Stimulated activated CD4-positive, alpha-beta T cell treated with anti-CD3 and anti-CD28 coated beads, Interleukin-2, amount 100 ng/mL, for 48 hours (primary cell): Measurements from ENCODE around the gene SLC4A11.

Source experiments
- DNase-seq, 2 donors: peaks; one replicate each; pipeline ENCODE4 v3.0.0-alpha.2; 2020

Gene SLC4A11

GRCh38 chr20:3245711-3246110 is 6.7 kb upstream of the SLC4A11 start:
- DNase-seq = no peak

GRCh38 chr20:3245156-3245555 is 6.2 kb upstream of the SLC4A11 start:
- no peak for DNase-seq

GRCh38 chr20:3244613-3245012 is 5.6 kb upstream of the SLC4A11 start:
- DNase-seq = no peak

- DNase-seq = no peak
Observed at GRCh38 chr20:3243718-3244358, 4.8 kb upstream of the SLC4A11 start.

GRCh38 chr20:3242172-3242692 is 3.2 kb upstream of the SLC4A11 start:
- DNase-seq = no peak

- DNase-seq = no peak
Observed at GRCh38 chr20:3240776-3241363, 1.9 kb upstream of the SLC4A11 start.

GRCh38 chr20:3239867-3240775 is 1.1 kb upstream of the SLC4A11 start:
- no peak for DNase-seq

GRCh38 chr20:3238616-3239025 is 369 bp downstream of the SLC4A11 start:
- DNase-seq = peak in 1 of 2 donors; percentile 32

- no peak for DNase-seq
Observed at GRCh38 chr20:3237958-3238615, 903 bp downstream of the SLC4A11 start.

- DNase-seq = no peak
Observed at GRCh38 chr20:3237011-3237957, 1.7 kb downstream of the SLC4A11 start.

- no peak for DNase-seq
Observed at GRCh38 chr20:3235666-3236324, 3.2 kb downstream of the SLC4A11 start.

- no peak for DNase-seq
Observed at GRCh38 chr20:3233991-3234498, 4.9 kb downstream of the SLC4A11 start.

GRCh38 chr20:3233131-3233990 is 5.6 kb downstream of the SLC4A11 start:
- DNase-seq = no peak

- DNase-seq = no peak
Observed at GRCh38 chr20:3231889-3232588, 7.0 kb downstream of the SLC4A11 start.

GRCh38 chr20:3231116-3231515 is 7.9 kb downstream of the SLC4A11 start:
- DNase-seq = no peak

- DNase-seq = no peak
Observed at GRCh38 chr20:3229798-3230197, 9.2 kb downstream of the SLC4A11 start.

- no peak for DNase-seq
Observed at GRCh38 chr20:3229158-3229557, 9.8 kb downstream of the SLC4A11 start.

- no peak for DNase-seq
Observed at GRCh38 chr20:3228750-3229032, 10.3 kb downstream of the SLC4A11 start.

GRCh38 chr20:3227936-3228749 is 10.8 kb downstream of the SLC4A11 start:
- DNase-seq = no peak
